SK-N-SH treated with all-trans-retinoic acid at 6 μM for 48 hours (cell line): ENCODE results near the gene SLC6A18.

Experiments
- ATAC-seq: fragments of 200-7000 bp; cut with Tn5 transposase; 3 replicates; pipeline ENCODE4 v1.9.1; 2020; ENCODE audit warnings: mild to moderate bottlenecking, moderate library complexity
- ARNTL ChIP-seq: fragments of 450-650 bp; formaldehyde crosslinking; IDR thresholded peaks from 2 replicates; pipeline ENCODE4 v1.5.0; 2020; ENCODE audit warnings: low read depth, mild to moderate bottlenecking, moderate library complexity, borderline replicate concordance
- BACH2 ChIP-seq: fragments of 250-450 bp; sonication (Bioruptor Pico); IDR thresholded peaks from 2 replicates; pipeline ENCODE4 v1.9.0; 2021; ENCODE audit warnings: mild to moderate bottlenecking, borderline replicate concordance
- CSDC2 ChIP-seq: fragments of 250-450 bp; sonication (Bioruptor Pico); IDR thresholded peaks from 2 replicates; pipeline ENCODE4 v1.5.0; 2020; ENCODE audit warnings: mild to moderate bottlenecking, moderate library complexity
- ESRRG ChIP-seq: fragments of 250-450 bp; sonication (Bioruptor Pico); IDR thresholded peaks from 2 replicates; pipeline ENCODE4 v1.6.1; 2021; ENCODE audit warnings: mild to moderate bottlenecking
- ISL1 ChIP-seq: fragments of 250-450 bp; sonication (Bioruptor Pico); IDR thresholded peaks from 2 replicates; pipeline ENCODE4 v2.1.2; 2022; ENCODE audit warnings: mild to moderate bottlenecking, moderate library complexity
- OSR1 ChIP-seq: fragments of 250-450 bp; sonication (Bioruptor Pico); IDR thresholded peaks from 2 replicates; pipeline ENCODE4 v1.8.0; 2022; ENCODE audit warnings: moderate library complexity, mild to moderate bottlenecking, inconsistent platforms
- PPARA ChIP-seq: fragments of 250-450 bp; sonication (Bioruptor Pico); IDR thresholded peaks from 2 replicates; pipeline ENCODE4 v1.5.0; 2020; ENCODE audit warnings: mild to moderate bottlenecking, borderline replicate concordance
- RARB ChIP-seq: fragments of 250-450 bp; sonication (Bioruptor Pico); IDR thresholded peaks from 2 replicates; pipeline ENCODE4 v1.8.0; 2021; ENCODE audit warnings: mild to moderate bottlenecking, moderate library complexity
- SNAI2 ChIP-seq: fragments of 250-450 bp; sonication (Bioruptor Pico); IDR thresholded peaks from 2 replicates; pipeline ENCODE4 v1.5.0; 2020; ENCODE audit warnings: mild to moderate bottlenecking, moderate library complexity
- TOX ChIP-seq: fragments of 250-450 bp; sonication (Bioruptor Pico); IDR thresholded peaks from 2 replicates; pipeline ENCODE4 v1.8.0; 2021; ENCODE audit warnings: mild to moderate bottlenecking, moderate library complexity, borderline replicate concordance
- ZC3H10 ChIP-seq: fragments of 250-450 bp; sonication (Bioruptor Pico); IDR thresholded peaks from 2 replicates; pipeline ENCODE4 v1.5.1; 2021; ENCODE audit warnings: mild to moderate bottlenecking, moderate library complexity
- ZFP3 ChIP-seq: fragments of 250-450 bp; sonication (Bioruptor Pico); IDR thresholded peaks from 2 replicates; pipeline ENCODE4 v1.5.0; 2020; ENCODE audit warnings: mild to moderate bottlenecking, moderate library complexity
- ZFP30 ChIP-seq: fragments of 450-650 bp; formaldehyde crosslinking; IDR thresholded peaks from 2 replicates; pipeline ENCODE4 v1.5.0; 2022; ENCODE audit warnings: mild to moderate bottlenecking, moderate library complexity
- ZNF565 ChIP-seq: fragments of 450-650 bp; formaldehyde crosslinking; conservative IDR thresholded peaks from 2 replicates; pipeline ENCODE4 v1.5.0; 2020; ENCODE audit warnings: low read depth, mild to moderate bottlenecking, moderate library complexity
- ZNF70 ChIP-seq: fragments of 450-650 bp; formaldehyde crosslinking; IDR thresholded peaks from 2 replicates; pipeline ENCODE4 v1.5.0; 2020; ENCODE audit warnings: mild to moderate bottlenecking, moderate library complexity
- ZNF8 ChIP-seq: fragments of 450-650 bp; formaldehyde crosslinking; IDR thresholded peaks from 2 replicates; pipeline ENCODE4 v1.5.0; 2020; ENCODE audit warnings: mild to moderate bottlenecking, moderate library complexity
- TF ChIP-seq, protein P1 (sequence below): fragments of 250-450 bp; sonication (Bioruptor Pico); IDR thresholded peaks from 2 replicates; pipeline ENCODE4 v1.5.0; 2020; ENCODE audit warnings: mild to moderate bottlenecking, moderate library complexity
- TF ChIP-seq, protein P2 (sequence below): fragments of 250-450 bp; sonication (Bioruptor Pico); IDR thresholded peaks from 2 replicates; pipeline ENCODE4 v1.8.0; 2020; ENCODE audit warnings: mild to moderate bottlenecking, moderate library complexity, borderline replicate concordance
- TF ChIP-seq, protein P3 (sequence below): fragments of 250-450 bp; sonication (Bioruptor Pico); IDR thresholded peaks from 2 replicates; pipeline ENCODE4 v1.5.1; 2021; ENCODE audit warnings: mild to moderate bottlenecking, moderate library complexity

SLC6A18 gene

DNA sequence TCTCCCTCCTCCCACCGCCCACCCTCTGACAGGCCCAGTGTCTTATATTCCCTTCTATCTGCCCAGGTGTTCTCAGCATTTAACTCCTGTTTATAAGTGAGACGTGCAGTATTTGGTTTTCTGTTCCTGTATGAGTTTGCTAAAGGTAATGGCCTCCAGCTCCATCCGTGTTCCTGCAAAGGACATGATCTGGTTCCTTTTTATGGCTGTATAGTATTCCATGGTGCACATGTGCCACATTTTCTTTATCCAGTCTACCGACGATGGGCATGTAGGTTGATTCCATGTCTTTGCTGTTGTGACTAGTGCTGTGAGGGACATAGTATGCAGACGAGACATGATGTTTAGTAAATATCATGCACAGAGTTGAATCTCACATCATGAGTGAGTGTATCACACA is 30.8 kb upstream of the SLC6A18 start:
- TF ChIP-seq PPARA (CRISPR knock-in tag) (no peak), ARNTL (CRISPR knock-in tag) (no peak), ESRRG (CRISPR knock-in tag) (no peak), SNAI2 (no peak), CSDC2 (CRISPR knock-in tag) (no peak), RARB (CRISPR knock-in tag) (no peak), ZNF8 (no peak), ZC3H10 (no peak), ZFP30 (CRISPR knock-in tag) (no peak)
- TF ChIP-seq, protein P1, sequence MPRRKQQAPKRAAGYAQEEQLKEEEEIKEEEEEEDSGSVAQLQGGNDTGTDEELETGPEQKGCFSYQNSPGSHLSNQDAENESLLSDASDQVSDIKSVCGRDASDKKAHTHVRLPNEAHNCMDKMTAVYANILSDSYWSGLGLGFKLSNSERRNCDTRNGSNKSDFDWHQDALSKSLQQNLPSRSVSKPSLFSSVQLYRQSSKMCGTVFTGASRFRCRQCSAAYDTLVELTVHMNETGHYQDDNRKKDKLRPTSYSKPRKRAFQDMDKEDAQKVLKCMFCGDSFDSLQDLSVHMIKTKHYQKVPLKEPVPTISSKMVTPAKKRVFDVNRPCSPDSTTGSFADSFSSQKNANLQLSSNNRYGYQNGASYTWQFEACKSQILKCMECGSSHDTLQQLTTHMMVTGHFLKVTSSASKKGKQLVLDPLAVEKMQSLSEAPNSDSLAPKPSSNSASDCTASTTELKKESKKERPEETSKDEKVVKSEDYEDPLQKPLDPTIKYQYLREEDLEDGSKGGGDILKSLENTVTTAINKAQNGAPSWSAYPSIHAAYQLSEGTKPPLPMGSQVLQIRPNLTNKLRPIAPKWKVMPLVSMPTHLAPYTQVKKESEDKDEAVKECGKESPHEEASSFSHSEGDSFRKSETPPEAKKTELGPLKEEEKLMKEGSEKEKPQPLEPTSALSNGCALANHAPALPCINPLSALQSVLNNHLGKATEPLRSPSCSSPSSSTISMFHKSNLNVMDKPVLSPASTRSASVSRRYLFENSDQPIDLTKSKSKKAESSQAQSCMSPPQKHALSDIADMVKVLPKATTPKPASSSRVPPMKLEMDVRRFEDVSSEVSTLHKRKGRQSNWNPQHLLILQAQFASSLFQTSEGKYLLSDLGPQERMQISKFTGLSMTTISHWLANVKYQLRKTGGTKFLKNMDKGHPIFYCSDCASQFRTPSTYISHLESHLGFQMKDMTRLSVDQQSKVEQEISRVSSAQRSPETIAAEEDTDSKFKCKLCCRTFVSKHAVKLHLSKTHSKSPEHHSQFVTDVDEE (CRISPR knock-in tag) = no peak
- TF ChIP-seq, protein P2, sequence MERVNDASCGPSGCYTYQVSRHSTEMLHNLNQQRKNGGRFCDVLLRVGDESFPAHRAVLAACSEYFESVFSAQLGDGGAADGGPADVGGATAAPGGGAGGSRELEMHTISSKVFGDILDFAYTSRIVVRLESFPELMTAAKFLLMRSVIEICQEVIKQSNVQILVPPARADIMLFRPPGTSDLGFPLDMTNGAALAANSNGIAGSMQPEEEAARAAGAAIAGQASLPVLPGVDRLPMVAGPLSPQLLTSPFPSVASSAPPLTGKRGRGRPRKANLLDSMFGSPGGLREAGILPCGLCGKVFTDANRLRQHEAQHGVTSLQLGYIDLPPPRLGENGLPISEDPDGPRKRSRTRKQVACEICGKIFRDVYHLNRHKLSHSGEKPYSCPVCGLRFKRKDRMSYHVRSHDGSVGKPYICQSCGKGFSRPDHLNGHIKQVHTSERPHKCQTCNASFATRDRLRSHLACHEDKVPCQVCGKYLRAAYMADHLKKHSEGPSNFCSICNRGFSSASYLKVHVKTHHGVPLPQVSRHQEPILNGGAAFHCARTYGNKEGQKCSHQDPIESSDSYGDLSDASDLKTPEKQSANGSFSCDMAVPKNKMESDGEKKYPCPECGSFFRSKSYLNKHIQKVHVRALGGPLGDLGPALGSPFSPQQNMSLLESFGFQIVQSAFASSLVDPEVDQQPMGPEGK (CRISPR knock-in tag) = no peak
- no peak for ATAC-seq

GRCh38 chr5:1195439-1195838 is 29.7 kb upstream of the SLC6A18 start:
- TF ChIP-seq, protein P2 (CRISPR knock-in tag) = no peak
- no peak for TF ChIP-seq ZFP30 (CRISPR knock-in tag)
- TF ChIP-seq PPARA (CRISPR knock-in tag) = no peak
- no peak for TF ChIP-seq TOX (CRISPR knock-in tag)
- no peak for TF ChIP-seq ZNF70
- TF ChIP-seq ZNF8 = no peak
- TF ChIP-seq BACH2 (CRISPR knock-in tag) = no peak
- no peak for TF ChIP-seq ISL1 (CRISPR knock-in tag)
- no peak for TF ChIP-seq CSDC2 (CRISPR knock-in tag)
- no peak for TF ChIP-seq SNAI2
- TF ChIP-seq ESRRG (CRISPR knock-in tag) = no peak
- no peak for TF ChIP-seq ARNTL (CRISPR knock-in tag)
- no peak for ATAC-seq

GRCh38 chr5:1195916-1196315 is 29.3 kb upstream of the SLC6A18 start:
- ATAC-seq = no peak
- TF ChIP-seq ESRRG (CRISPR knock-in tag) (no peak), SNAI2 (no peak), OSR1 (CRISPR knock-in tag) (no peak), PPARA (CRISPR knock-in tag) (no peak), ZNF565 (CRISPR knock-in tag) (no peak), BACH2 (CRISPR knock-in tag) (no peak), ZC3H10 (no peak), TOX (CRISPR knock-in tag) (no peak), ZFP3 (CRISPR knock-in tag) (no peak), CSDC2 (CRISPR knock-in tag) (no peak), ZNF70 (no peak)
- TF ChIP-seq, protein P3, sequence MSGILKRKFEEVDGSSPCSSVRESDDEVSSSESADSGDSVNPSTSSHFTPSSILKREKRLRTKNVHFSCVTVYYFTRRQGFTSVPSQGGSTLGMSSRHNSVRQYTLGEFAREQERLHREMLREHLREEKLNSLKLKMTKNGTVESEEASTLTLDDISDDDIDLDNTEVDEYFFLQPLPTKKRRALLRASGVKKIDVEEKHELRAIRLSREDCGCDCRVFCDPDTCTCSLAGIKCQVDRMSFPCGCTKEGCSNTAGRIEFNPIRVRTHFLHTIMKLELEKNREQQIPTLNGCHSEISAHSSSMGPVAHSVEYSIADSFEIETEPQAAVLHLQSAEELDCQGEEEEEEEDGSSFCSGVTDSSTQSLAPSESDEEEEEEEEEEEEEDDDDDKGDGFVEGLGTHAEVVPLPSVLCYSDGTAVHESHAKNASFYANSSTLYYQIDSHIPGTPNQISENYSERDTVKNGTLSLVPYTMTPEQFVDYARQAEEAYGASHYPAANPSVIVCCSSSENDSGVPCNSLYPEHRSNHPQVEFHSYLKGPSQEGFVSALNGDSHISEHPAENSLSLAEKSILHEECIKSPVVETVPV (CRISPR knock-in tag) = no peak
- TF ChIP-seq, protein P2 (CRISPR knock-in tag) = no peak
